22Rv1 (cell line): ENCODE measurements around the gene ABHD3.
"Not testable (repeated sequence)": the region's sequence is repeated elsewhere in the genome, so short reads cannot be mapped to it uniquely, and the experiment has no call there.

ENCODE experiments used
- H3K27ac ChIP-seq: fragments of 450-650 bp; 2 replicates; pipeline ENCODE4 v1.5.1; 2017
- CTCF ChIP-seq: fragments of 450-650 bp; IDR thresholded peaks from 2 replicates; pipeline ENCODE4 v1.5.1; 2017; ENCODE audit warnings: mild to moderate bottlenecking
- ZFX ChIP-seq: fragments of 450-650 bp; IDR thresholded peaks from 2 replicates; pipeline ENCODE4 v1.6.1; 2017; ENCODE audit warnings: antibody characterized with exemption, borderline replicate concordance

ABHD3 gene

GRCh38 chr18:21702602-21703001 lies 2.0 kb downstream of the ABHD3 start:
- no peak overlapping the region for H3K27ac ChIP-seq
- TF ChIP-seq ZFX = no peak
- TF ChIP-seq CTCF = no peak

GRCh38 chr18:21701621-21702020 lies 3.0 kb downstream of the ABHD3 start:
- H3K27ac ChIP-seq = no peak overlapping the region
- TF ChIP-seq CTCF (no peak), ZFX (no peak)

GRCh38 chr18:21700528-21701075 lies 4.0 kb downstream of the ABHD3 start:
- no peak overlapping the region for H3K27ac ChIP-seq
- TF ChIP-seq CTCF (no peak), ZFX (no peak)

- TF ChIP-seq ZFX = no peak
- no peak for TF ChIP-seq CTCF
- no peak overlapping the region for H3K27ac ChIP-seq
These were observed 11.3 kb downstream of the ABHD3 start for GRCh38 chr18:21693322-21693721.

- TF ChIP-seq ZFX = no peak
- no peak for TF ChIP-seq CTCF
These were observed 14.8 kb downstream of the ABHD3 start for GRCh38 chr18:21689736-21690135.

GRCh38 chr18:21686282-21687105 lies 18.1 kb downstream of the ABHD3 start:
- TF ChIP-seq CTCF = no peak
- no peak for TF ChIP-seq ZFX
- H3K27ac ChIP-seq = no peak overlapping the region

More at GRCh38 chr18:21689736-21690135, 14.8 kb downstream of the ABHD3 start:
- H3K27ac ChIP-seq = no peak overlapping the region

- H3K27ac ChIP-seq = not testable (repeated sequence)
These were observed 19.0 kb downstream of the ABHD3 start for GRCh38 chr18:21685556-21685981.
